ENCODE data around the gene RUVBL2. TPM values are rescaled to one million over a fixed set of nuclear protein-coding genes. Genes with fewer than 3 reads are reported as not detected.
A peak's percentile ranks its signal among the peaks of the same experiment; 100 is the strongest.

RUVBL2 gene
- total RNA-seq, 1 donor from 2014 or later: 121 TPM

GRCh38 chr19:48986211-48986610 lies 7.5 kb upstream of the RUVBL2 start:
- FAIRE-seq: no peak
- no peak for DNase-seq (ENCODE audit: low spot score in 2 of 2)

GRCh38 chr19:48987323-48987722 lies 6.4 kb upstream of the RUVBL2 start:
- DNase-seq (ENCODE audit: low spot score in 2 of 2): no peak
- FAIRE-seq: no peak

- DNase-seq (ENCODE audit: low spot score in 2 of 2): no peak
- no peak for FAIRE-seq
These were observed 5.4 kb upstream of the RUVBL2 start for GRCh38 chr19:48988286-48988685.

- FAIRE-seq (no peak), DNase-seq (ENCODE audit: low spot score in 2 of 2) (no peak)
These were observed 4.8 kb upstream of the RUVBL2 start for GRCh38 chr19:48988860-48989259.

- no peak for FAIRE-seq
- no peak for DNase-seq (ENCODE audit: low spot score in 2 of 2)
These were observed 3.9 kb upstream of the RUVBL2 start for GRCh38 chr19:48989701-48990291.

- FAIRE-seq: no peak
- no peak for DNase-seq (ENCODE audit: low spot score in 2 of 2)
These were observed 3.3 kb upstream of the RUVBL2 start for GRCh38 chr19:48990400-48990799.

- DNase-seq (ENCODE audit: low spot score in 2 of 2): no peak
- FAIRE-seq: no peak
These were observed 2.6 kb upstream of the RUVBL2 start for GRCh38 chr19:48991011-48991609.

- FAIRE-seq (no peak), DNase-seq (ENCODE audit: low spot score in 2 of 2) (peak in 1 of 2 donors; percentile 74)
These were observed 1.7 kb upstream of the RUVBL2 start for GRCh38 chr19:48991873-48992580.

- DNase-seq (ENCODE audit: low spot score in 2 of 2) (no peak), FAIRE-seq (no peak)
These were observed 1.0 kb upstream of the RUVBL2 start for GRCh38 chr19:48992581-48993174.

GRCh38 chr19:48994035-48994386 lies 324 bp downstream of the RUVBL2 start:
- FAIRE-seq (no peak), DNase-seq (ENCODE audit: low spot score in 2 of 2) (no peak)

GRCh38 chr19:48997972-48998371 lies 4.3 kb downstream of the RUVBL2 start:
- DNase-seq (ENCODE audit: low spot score in 2 of 2) (no peak), FAIRE-seq (no peak)

- DNase-seq (ENCODE audit: low spot score in 2 of 2): no peak
- no peak for FAIRE-seq
These were observed 6.0 kb downstream of the RUVBL2 start for GRCh38 chr19:48999481-49000325.

GRCh38 chr19:49004133-49004532 lies 10.4 kb downstream of the RUVBL2 start:
- DNase-seq (ENCODE audit: low spot score in 2 of 2): no peak
- no peak for FAIRE-seq

GRCh38 chr19:49004964-49005614 lies 11.4 kb downstream of the RUVBL2 start:
- DNase-seq (ENCODE audit: low spot score in 2 of 2) (no peak), FAIRE-seq (no peak)

- DNase-seq (ENCODE audit: low spot score in 2 of 2) (no peak), FAIRE-seq (no peak)
These were observed 13.2 kb downstream of the RUVBL2 start for GRCh38 chr19:49006905-49007304.

GRCh38 chr19:49009828-49010227 lies 16.1 kb downstream of the RUVBL2 start:
- no peak for FAIRE-seq
- DNase-seq (ENCODE audit: low spot score in 2 of 2): no peak

- DNase-seq (ENCODE audit: low spot score in 2 of 2) (no peak), FAIRE-seq (no peak)
These were observed 16.8 kb downstream of the RUVBL2 start for GRCh38 chr19:49010453-49010852.

GRCh38 chr19:49011194-49011593 lies 17.5 kb downstream of the RUVBL2 start:
- DNase-seq (ENCODE audit: low spot score in 2 of 2): no peak
- no peak for FAIRE-seq

GRCh38 chr19:49014123-49014869 lies 20.6 kb downstream of the RUVBL2 start:
- DNase-seq (ENCODE audit: low spot score in 2 of 2) (no peak), FAIRE-seq (no peak)

- DNase-seq (ENCODE audit: low spot score in 2 of 2): no peak
- FAIRE-seq: no peak
These were observed 21.2 kb downstream of the RUVBL2 start for GRCh38 chr19:49014870-49015255.
